GM21825 (cell line): Measurements from ENCODE around the gene IRF2BP2.

Experiments used
- ATAC-seq: cut with Tn5 transposase; IDR thresholded peaks from one replicate; pipeline ENCODE4 v1.9.1; 2021; ENCODE audit warnings: mild to moderate bottlenecking, moderate library complexity; ENCODE audit not compliant: unreplicated experiment

IRF2BP2 gene

GRCh38 chr1:234559902-234560676 lies 49.9 kb downstream of the IRF2BP2 start:
- ATAC-seq: no peak

- ATAC-seq: no peak
These were observed 50.7 kb downstream of the IRF2BP2 start for GRCh38 chr1:234559152-234559901.

DNA sequence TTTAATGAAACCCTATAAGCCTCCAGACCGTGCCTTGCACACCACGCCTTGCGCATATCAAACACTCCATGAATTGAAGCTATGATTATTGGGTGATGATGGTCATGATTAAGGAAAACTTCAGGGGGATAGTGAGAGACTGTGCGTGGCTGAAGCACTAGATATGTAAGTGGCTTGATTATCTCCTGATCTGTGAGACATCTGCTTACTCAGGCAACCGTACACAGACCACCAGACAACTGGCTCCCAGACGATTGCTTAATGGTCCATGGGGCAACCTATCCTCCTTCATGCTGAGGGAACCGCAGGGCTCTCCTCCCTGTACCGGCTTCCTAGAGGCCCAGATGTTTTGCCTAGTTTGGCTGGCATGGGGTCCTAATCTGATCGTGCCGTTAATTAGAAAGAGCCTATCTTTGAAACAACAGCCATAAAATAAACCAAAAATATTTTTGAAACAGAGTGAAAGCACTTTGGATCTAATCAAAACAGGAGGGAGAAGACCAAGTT lies 51.6 kb downstream of the IRF2BP2 start:
- no peak for ATAC-seq

- no peak for ATAC-seq
These were observed 53.6 kb downstream of the IRF2BP2 start for GRCh38 chr1:234556245-234556943.

DNA sequence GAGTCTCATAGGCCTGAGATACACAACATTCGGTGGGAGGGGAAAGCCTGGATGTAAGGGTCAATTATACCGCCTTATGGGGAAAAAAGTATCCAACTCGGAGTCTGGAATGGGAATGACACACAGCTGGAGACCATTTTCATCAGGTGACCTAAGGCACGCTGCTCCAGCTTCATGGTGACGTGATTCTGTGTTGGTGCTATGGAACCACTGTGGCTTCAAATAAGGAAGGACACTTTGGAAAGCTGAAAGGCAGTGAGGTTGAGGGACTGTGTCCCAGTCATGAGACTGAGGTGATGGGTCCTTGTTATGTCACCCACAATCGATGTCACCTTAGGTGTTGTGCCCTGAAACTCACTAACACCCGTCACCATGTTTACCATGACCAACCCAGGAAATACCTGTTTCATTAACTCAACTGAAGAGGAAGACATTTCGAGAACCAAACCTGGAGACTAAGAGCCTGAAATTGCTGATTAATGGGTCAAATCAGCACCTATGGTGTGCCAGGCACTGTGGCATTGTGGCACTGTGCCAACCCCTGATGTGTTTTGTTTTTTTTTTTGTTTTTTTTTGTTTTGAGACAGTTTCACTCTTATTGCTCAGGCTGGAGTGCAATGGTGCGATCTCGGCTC lies 54.5 kb downstream of the IRF2BP2 start:
- no peak for ATAC-seq

DNA sequence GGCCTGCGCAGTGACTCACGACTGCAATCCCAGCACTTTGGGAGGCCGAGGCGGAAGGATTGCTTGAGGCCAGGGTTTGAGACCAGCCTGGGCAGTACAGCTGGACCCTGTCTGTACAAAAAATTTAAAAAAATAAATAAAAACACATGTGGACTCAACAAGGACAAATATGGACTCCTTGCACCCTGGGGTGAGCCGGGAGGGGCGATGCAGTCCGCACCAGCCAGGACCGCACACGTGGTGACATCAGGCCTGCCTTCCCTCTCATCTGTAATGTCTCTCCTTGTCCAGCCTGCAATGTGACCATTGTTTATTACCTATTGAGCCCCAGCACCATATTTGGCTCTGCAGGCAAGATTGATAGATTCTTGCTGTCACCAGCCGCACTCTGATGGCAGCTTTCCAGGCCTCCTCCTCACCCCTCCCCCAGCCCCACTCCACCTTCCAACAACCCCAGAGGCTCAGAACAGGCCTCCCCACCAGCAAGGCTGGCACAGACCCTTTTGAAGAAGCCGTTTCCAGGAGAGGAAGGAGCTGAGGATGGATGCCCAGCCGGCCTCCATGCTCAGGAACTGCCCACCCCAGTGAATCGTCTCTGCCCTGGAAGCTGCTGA lies 55.2 kb downstream of the IRF2BP2 start:
- ATAC-seq: no peak
